RWPE2 (cell line): ENCODE measurements around the gene DNASE1L3.

Source experiments
- ATAC-seq: fragments of 200-7000 bp; cut with Tn5 transposase; 3 replicates; pipeline ENCODE4 v1.9.1; 2021; ENCODE audit warnings: low read depth
- DNase-seq: peaks from one replicate; pipeline ENCODE4 v3.0.0-alpha.2; 2020; ENCODE audit warnings: low spot score
- H3K27ac ChIP-seq: fragments of 450-650 bp; 2 replicates; pipeline ENCODE4 v1.5.1; 2017; ENCODE audit warnings: mild to moderate bottlenecking; ENCODE audit not compliant: poor library complexity, severe bottlenecking
- H3K27me3 ChIP-seq: fragments of 250-450 bp; sonication (Bioruptor Pico); 2 replicates; pipeline ENCODE4 v1.5.1; 2021; ENCODE audit warnings: mild to moderate bottlenecking, moderate library complexity; ENCODE audit not compliant: insufficient read depth, poor library complexity, severe bottlenecking
- H3K36me3 ChIP-seq: fragments of 250-450 bp; sonication (Bioruptor Pico); 2 replicates; pipeline ENCODE4 v1.5.1; 2020; ENCODE audit warnings: low read depth, mild to moderate bottlenecking, moderate library complexity
- H3K4me1 ChIP-seq: fragments of 250-450 bp; sonication (Bioruptor Pico); 2 replicates; pipeline ENCODE4 v1.5.1; 2021; ENCODE audit warnings: mild to moderate bottlenecking, moderate library complexity; ENCODE audit not compliant: insufficient read depth, poor library complexity, severe bottlenecking
- H3K4me3 ChIP-seq: fragments of 250-450 bp; sonication (Bioruptor Pico); 2 replicates; pipeline ENCODE4 v1.5.1; 2021; ENCODE audit warnings: mild to moderate bottlenecking, moderate library complexity; ENCODE audit not compliant: severe bottlenecking
- H3K9me3 ChIP-seq: fragments of 250-450 bp; sonication (Bioruptor Pico); 2 replicates; pipeline ENCODE4 v1.5.1; 2021; ENCODE audit warnings: mild to moderate bottlenecking, moderate library complexity; ENCODE audit not compliant: severe bottlenecking
- TF ChIP-seq, protein P1 (sequence below): fragments of 450-650 bp; IDR thresholded peaks from one replicate; pipeline ENCODE4 v1.5.1; 2017; ENCODE audit warnings: mild to moderate bottlenecking, moderate library complexity; ENCODE audit not compliant: poor library complexity, severe bottlenecking

Gene DNASE1L3

DNA sequence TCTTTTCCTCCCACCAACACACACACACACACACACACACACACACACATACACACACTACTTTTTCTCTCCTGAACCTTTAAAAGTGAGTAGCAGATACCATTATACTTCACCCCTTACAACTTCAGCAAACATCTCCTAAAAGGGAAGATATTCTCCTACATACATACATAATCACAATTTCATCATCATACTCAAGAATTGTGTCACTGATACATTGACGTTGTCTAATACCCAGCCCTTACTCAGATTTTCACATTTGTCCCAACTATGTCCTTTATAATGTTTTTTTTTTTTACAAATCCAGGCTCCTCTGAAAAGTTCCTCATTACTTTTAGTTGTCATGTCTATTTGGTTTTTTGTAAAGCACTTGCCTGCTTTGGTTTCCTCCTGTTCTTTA is 45.3 kb upstream of the DNASE1L3 start:
- Histone ChIP-seq H3K36me3 (0 out of 2 replicates have a peak, but pooled peaks cover 3% of the 10 kb centered on the region), H3K27ac (no peak overlapping the region), H3K9me3 (no peaks in the 10 kb centered on the region), H3K27me3 (no peaks in the 10 kb centered on the region), H3K4me1 (no peaks in the 10 kb centered on the region), H3K4me3 (no peak overlapping the region)
- ATAC-seq, result no peak
- TF ChIP-seq, protein P1, sequence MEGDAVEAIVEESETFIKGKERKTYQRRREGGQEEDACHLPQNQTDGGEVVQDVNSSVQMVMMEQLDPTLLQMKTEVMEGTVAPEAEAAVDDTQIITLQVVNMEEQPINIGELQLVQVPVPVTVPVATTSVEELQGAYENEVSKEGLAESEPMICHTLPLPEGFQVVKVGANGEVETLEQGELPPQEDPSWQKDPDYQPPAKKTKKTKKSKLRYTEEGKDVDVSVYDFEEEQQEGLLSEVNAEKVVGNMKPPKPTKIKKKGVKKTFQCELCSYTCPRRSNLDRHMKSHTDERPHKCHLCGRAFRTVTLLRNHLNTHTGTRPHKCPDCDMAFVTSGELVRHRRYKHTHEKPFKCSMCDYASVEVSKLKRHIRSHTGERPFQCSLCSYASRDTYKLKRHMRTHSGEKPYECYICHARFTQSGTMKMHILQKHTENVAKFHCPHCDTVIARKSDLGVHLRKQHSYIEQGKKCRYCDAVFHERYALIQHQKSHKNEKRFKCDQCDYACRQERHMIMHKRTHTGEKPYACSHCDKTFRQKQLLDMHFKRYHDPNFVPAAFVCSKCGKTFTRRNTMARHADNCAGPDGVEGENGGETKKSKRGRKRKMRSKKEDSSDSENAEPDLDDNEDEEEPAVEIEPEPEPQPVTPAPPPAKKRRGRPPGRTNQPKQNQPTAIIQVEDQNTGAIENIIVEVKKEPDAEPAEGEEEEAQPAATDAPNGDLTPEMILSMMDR, result no peak
- no peak for DNase-seq

DNA sequence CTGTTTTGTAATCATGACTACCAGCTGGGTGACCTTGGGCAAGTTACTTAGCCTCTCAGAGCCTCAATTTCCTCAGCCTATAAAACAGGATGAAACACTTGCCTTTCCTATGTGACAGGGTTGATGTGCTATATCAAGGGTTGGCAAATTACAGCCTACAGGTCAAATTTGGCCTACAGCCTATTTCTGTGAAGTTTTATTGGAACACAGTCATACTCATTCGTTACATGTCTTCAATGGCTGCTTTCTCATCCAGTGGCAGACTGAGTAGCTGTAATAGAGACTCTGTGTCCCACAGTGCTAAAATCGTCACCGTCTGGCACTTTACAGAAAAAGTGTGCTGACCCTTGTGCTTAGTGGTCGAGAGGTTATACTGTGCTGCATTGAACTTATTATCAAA is 43.4 kb upstream of the DNASE1L3 start:
- H3K36me3 ChIP-seq, result 0 out of 2 replicates have a peak, but pooled peaks cover 3% of the 10 kb centered on the region
- H3K4me3 ChIP-seq, result no peak overlapping the region
- ATAC-seq (no peak), DNase-seq (no peak)
- H3K27ac ChIP-seq, result no peak overlapping the region
- TF ChIP-seq, protein P1, result no peak
- no peaks in the 10 kb centered on the region for H3K4me1 ChIP-seq
- no peaks in the 10 kb centered on the region for H3K27me3 ChIP-seq
- no peaks in the 10 kb centered on the region for H3K9me3 ChIP-seq

DNA sequence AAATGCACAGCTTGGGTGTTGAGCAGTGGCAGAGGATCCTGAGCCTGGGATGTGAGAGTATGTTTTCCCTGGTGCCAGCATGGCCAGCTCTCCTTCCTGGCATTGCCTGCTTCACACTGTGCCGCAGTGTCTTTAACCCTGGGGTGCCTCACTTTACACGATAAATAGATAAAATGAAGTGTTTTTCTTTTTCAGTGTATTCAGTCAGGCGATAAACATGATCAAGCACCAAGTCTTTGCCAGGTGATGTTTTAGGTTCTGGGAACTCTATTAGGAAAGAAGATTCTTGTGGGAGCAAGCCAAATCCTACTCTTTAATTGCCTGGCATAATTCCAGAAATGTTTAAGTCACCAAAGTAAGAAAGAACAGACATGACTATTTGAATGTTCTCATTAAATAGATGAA is 40.9 kb upstream of the DNASE1L3 start:
- H3K36me3 ChIP-seq, result 0 out of 2 replicates have a peak, but pooled peaks cover 3% of the 10 kb centered on the region
- H3K27me3 ChIP-seq, result no peaks in the 10 kb centered on the region
- H3K4me1 ChIP-seq, result no peaks in the 10 kb centered on the region
- TF ChIP-seq, protein P1, result no peak
- ATAC-seq, result no peak
- H3K27ac ChIP-seq, result no peak overlapping the region
- no peak for DNase-seq
- H3K4me3 ChIP-seq, result no peak overlapping the region
- H3K9me3 ChIP-seq, result no peaks in the 10 kb centered on the region

DNA sequence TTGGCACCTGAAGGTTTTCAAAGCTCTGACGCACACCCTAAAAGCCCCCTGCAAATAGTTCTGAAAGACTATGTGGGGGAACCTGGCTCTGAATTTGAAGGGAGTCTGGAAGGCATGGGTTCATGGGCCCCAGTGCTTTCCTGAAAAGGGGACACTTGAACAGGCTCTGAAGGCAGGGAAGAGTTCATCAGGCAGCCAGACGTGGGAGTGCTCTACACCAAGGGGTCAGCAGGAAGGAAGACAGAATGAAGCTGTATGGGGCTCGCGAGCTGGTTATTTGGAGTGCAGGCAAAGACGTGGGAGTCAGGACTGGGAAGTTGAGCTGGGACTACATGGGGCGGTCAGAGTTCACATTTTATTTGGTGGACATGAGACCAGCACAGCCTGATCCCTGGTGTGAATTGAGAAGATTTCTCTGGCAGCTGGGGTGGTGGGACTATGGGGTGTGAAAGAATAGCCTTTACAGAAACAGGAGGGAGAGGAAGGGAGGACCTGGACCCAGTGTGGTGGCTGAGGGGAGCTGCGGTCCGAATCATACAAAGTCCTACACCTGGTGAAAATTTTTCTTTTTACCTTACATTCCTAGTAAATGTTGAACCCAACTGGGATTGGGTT is 39.4 kb upstream of the DNASE1L3 start:
- no peak for DNase-seq
- ATAC-seq, result no peak
- Histone ChIP-seq H3K27ac (no peak overlapping the region), H3K36me3 (0 out of 2 replicates have a peak, but pooled peaks cover 3% of the 10 kb centered on the region), H3K27me3 (no peaks in the 10 kb centered on the region), H3K4me1 (no peaks in the 10 kb centered on the region), H3K9me3 (no peaks in the 10 kb centered on the region), H3K4me3 (no peak overlapping the region)
- TF ChIP-seq, protein P1, result no peak

DNA sequence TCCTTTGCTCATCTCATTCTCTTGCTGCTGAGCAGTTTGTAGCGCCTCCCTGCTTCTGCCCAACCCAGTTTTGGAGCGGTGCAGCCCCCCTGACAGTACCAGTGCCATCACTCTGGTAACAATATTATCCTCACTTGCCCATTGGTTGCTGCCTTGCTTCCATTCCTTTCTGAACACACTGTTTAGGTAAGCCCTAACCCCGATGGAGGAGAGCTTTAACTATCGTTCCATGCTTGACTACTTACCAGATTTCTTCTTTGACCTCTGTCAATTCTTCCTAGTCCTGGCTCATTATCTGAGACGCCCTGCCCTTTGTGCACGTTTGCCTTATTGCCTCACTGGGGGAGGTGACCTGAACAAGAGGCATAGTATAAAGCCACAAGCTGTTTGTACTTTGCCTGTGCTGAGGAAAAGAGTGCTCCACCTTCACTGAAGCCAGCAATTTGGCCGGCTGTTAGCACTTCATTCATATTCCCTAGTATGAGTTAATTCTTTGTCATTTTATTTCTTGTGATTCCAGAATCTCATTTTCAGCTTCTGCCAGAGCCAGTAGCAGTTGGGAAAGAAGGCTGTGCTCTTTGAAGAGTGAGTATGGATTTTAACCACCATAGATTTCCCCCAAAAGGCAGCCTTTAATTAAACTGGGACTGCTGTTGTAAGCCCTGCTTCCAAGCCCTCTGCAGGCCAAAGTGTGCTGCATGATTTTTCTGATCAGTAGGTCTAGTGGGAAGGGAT is 38.8 kb upstream of the DNASE1L3 start:
- TF ChIP-seq, protein P1, result no peak
- Histone ChIP-seq H3K9me3 (no peaks in the 10 kb centered on the region), H3K27me3 (no peaks in the 10 kb centered on the region), H3K4me3 (no peak overlapping the region), H3K27ac (no peak overlapping the region), H3K36me3 (0 out of 2 replicates have a peak, but pooled peaks cover 3% of the 10 kb centered on the region), H3K4me1 (no peaks in the 10 kb centered on the region)
- DNase-seq, result no peak
- no peak for ATAC-seq
